NT2/D1 (cell line): Measurements from ENCODE around the gene DSE.

Experiments
- YY1 ChIP-seq: IDR thresholded peaks from 2 replicates; pipeline ENCODE4 v1.6.1; 2011; ENCODE audit not compliant: insufficient read length, insufficient read depth
- ZNF274 ChIP-seq: IDR thresholded peaks from 2 replicates; pipeline ENCODE4 v1.6.1; 2011; ENCODE audit warnings: mild to moderate bottlenecking, low read depth, low read length

GRCh38 chr6:116450185-116450710, 79.5 kb downstream of the DSE start:
- no peak for TF ChIP-seq ZNF274
- no peak for TF ChIP-seq YY1
